ES-I3 (cell line): ENCODE results near the gene ZFAND3.

Source experiments
- H3K36me3 ChIP-seq: 2 replicates; pipeline ENCODE4 v1.6.1; 2013; ENCODE audit warnings: mild to moderate bottlenecking, low read length, control low read depth, moderate library complexity; ENCODE audit not compliant: insufficient read depth
- H3K4me1 ChIP-seq: 2 replicates; pipeline ENCODE4 v1.6.1; 2013; ENCODE audit warnings: mild to moderate bottlenecking, control low read depth, low read length; ENCODE audit not compliant: insufficient read depth
- H3K9ac ChIP-seq: 2 replicates; pipeline ENCODE4 v1.6.1; 2013; ENCODE audit warnings: low read depth, mild to moderate bottlenecking, low read length, moderate library complexity
- H3K9me3 ChIP-seq: 2 replicates; pipeline ENCODE4 v1.6.1; 2013; ENCODE audit warnings: mild to moderate bottlenecking, low read length, moderate library complexity; ENCODE audit not compliant: control insufficient read depth, insufficient read depth

ZFAND3 gene

GRCh38 chr6:38021029-38021428 is 201.5 kb downstream of the ZFAND3 start:
- H3K4me1 ChIP-seq = no peaks in the 10 kb centered on the region
- no peak overlapping the region for H3K9ac ChIP-seq
- H3K36me3 ChIP-seq = no peaks in the 10 kb centered on the region
- no peaks in the 10 kb centered on the region for H3K9me3 ChIP-seq

- Histone ChIP-seq H3K4me1 (no peaks in the 10 kb centered on the region), H3K36me3 (no peaks in the 10 kb centered on the region), H3K9me3 (no peaks in the 10 kb centered on the region), H3K9ac (no peak overlapping the region)
Observed at GRCh38 chr6:38021571-38021970, 202.0 kb downstream of the ZFAND3 start.

GRCh38 chr6:38022688-38023087 is 203.2 kb downstream of the ZFAND3 start:
- no peaks in the 10 kb centered on the region for H3K36me3 ChIP-seq
- H3K9ac ChIP-seq = no peak overlapping the region
- H3K9me3 ChIP-seq = no peaks in the 10 kb centered on the region
- H3K4me1 ChIP-seq = 0 out of 2 replicates have a peak, but pooled peaks cover 3% of the 10 kb centered on the region

GRCh38 chr6:38024908-38025307 is 205.4 kb downstream of the ZFAND3 start:
- Histone ChIP-seq H3K36me3 (no peaks in the 10 kb centered on the region), H3K4me1 (0 out of 2 replicates have a peak, but pooled peaks cover 4% of the 10 kb centered on the region), H3K9me3 (no peaks in the 10 kb centered on the region), H3K9ac (no peak overlapping the region)

- H3K9me3 ChIP-seq = no peaks in the 10 kb centered on the region
- no peak overlapping the region for H3K9ac ChIP-seq
- 0 out of 2 replicates have a peak, but pooled peaks cover 4% of the 10 kb centered on the region for H3K4me1 ChIP-seq
- H3K36me3 ChIP-seq = no peaks in the 10 kb centered on the region
Observed at GRCh38 chr6:38025451-38025850, 205.9 kb downstream of the ZFAND3 start.

GRCh38 chr6:38027685-38028373 is 208.3 kb downstream of the ZFAND3 start:
- Histone ChIP-seq H3K36me3 (no peaks in the 10 kb centered on the region), H3K9ac (no peak overlapping the region), H3K4me1 (peaks cover 8% of the 10 kb centered on the region; the same call in 1 of the 2 replicates), H3K9me3 (no peaks in the 10 kb centered on the region)

GRCh38 chr6:38030380-38030779 is 210.9 kb downstream of the ZFAND3 start:
- Histone ChIP-seq H3K4me1 (peaks cover 8% of the 10 kb centered on the region; the same call in 1 of the 2 replicates), H3K9ac (no peak overlapping the region), H3K9me3 (no peaks in the 10 kb centered on the region), H3K36me3 (no peaks in the 10 kb centered on the region)

- no peak overlapping the region for H3K9ac ChIP-seq
Observed at GRCh38 chr6:38032797-38033196, 213.3 kb downstream of the ZFAND3 start.

GRCh38 chr6:38033442-38033982 is 214.0 kb downstream of the ZFAND3 start:
- Histone ChIP-seq H3K9me3 (no peaks in the 10 kb centered on the region), H3K36me3 (no peaks in the 10 kb centered on the region), H3K9ac (no peak overlapping the region)

More at GRCh38 chr6:38032797-38033196, 213.3 kb downstream of the ZFAND3 start:
- no peaks in the 10 kb centered on the region for H3K9me3 ChIP-seq
- peaks cover 11% of the 10 kb centered on the region; the same call in 1 of the 2 replicates for H3K4me1 ChIP-seq
- no peaks in the 10 kb centered on the region for H3K36me3 ChIP-seq

GRCh38 chr6:38034274-38034914 is 214.9 kb downstream of the ZFAND3 start:
- no peaks in the 10 kb centered on the region for H3K36me3 ChIP-seq
- no peak overlapping the region for H3K9ac ChIP-seq
- no peaks in the 10 kb centered on the region for H3K9me3 ChIP-seq
- peaks cover 11% of the 10 kb centered on the region; the same call in 1 of the 2 replicates for H3K4me1 ChIP-seq

More at GRCh38 chr6:38033442-38033982, 214.0 kb downstream of the ZFAND3 start:
- H3K4me1 ChIP-seq = peaks cover 11% of the 10 kb centered on the region; the same call in 1 of the 2 replicates

- Histone ChIP-seq H3K4me1 (peaks cover 11% of the 10 kb centered on the region; the same call in 1 of the 2 replicates), H3K9me3 (no peaks in the 10 kb centered on the region), H3K36me3 (no peaks in the 10 kb centered on the region), H3K9ac (no peak overlapping the region)
Observed at GRCh38 chr6:38035478-38035877, 216.0 kb downstream of the ZFAND3 start.

- no peaks in the 10 kb centered on the region for H3K36me3 ChIP-seq
- peaks cover 7% of the 10 kb centered on the region; the same call in 1 of the 2 replicates for H3K4me1 ChIP-seq
- H3K9ac ChIP-seq = no peak overlapping the region
Observed at GRCh38 chr6:38039502-38039901, 220.0 kb downstream of the ZFAND3 start.

GRCh38 chr6:38040254-38040653 is 220.7 kb downstream of the ZFAND3 start:
- no peaks in the 10 kb centered on the region for H3K9me3 ChIP-seq
- H3K36me3 ChIP-seq = no peaks in the 10 kb centered on the region
- peaks cover 7% of the 10 kb centered on the region; the same call in 1 of the 2 replicates for H3K4me1 ChIP-seq
- no peak overlapping the region for H3K9ac ChIP-seq

More at GRCh38 chr6:38039502-38039901, 220.0 kb downstream of the ZFAND3 start:
- H3K9me3 ChIP-seq = no peaks in the 10 kb centered on the region

GRCh38 chr6:38043259-38043753 is 223.8 kb downstream of the ZFAND3 start:
- Histone ChIP-seq H3K9ac (no peak overlapping the region), H3K9me3 (no peaks in the 10 kb centered on the region), H3K36me3 (no peaks in the 10 kb centered on the region), H3K4me1 (no peaks in the 10 kb centered on the region)
